ENCODE results near the gene SLC35F2. TPM values are rescaled to one million over a fixed set of nuclear protein-coding genes. Genes with fewer than 3 reads are reported as not detected.
A peak's percentile ranks its signal among the peaks of the same experiment; 100 is the strongest.

Gene SLC35F2
- total RNA-seq, 1 donor from 2014 or later, result 29.8 TPM

- intact Hi-C loops (cut with micrococcal nuclease), result loop anchor here (5.0 kb wide), 2 partner anchors 60 to 295 kb away; no protein-coding TSS in a partner anchor
- peaks cover 6% of the 10 kb centered on the region for H3K27me3 Mint-ChIP-seq (ENCODE audit: low read depth)
- no peak for DNase-seq (ENCODE audit: low spot score)
- H3K4me3 Mint-ChIP-seq (ENCODE audit: low read depth), result peak overlapping the region; percentile 45
- H3K36me3 Mint-ChIP-seq (ENCODE audit: low read depth), result peaks cover 13% of the 10 kb centered on the region
- H3K9me3 Mint-ChIP-seq, result no peaks in the 10 kb centered on the region
- H3K27ac Mint-ChIP-seq, result no peak overlapping the region
- H3K4me1 Mint-ChIP-seq (ENCODE audit: low read depth), result peaks cover 20% of the 10 kb centered on the region
Observed at GRCh38 chr11:107856981-107857517, 1.5 kb downstream of the SLC35F2 start.

GRCh38 chr11:107856180-107856980, 2.2 kb downstream of the SLC35F2 start:
- Mint-ChIP-seq H3K27me3 (ENCODE audit: low read depth) (peaks cover 4% of the 10 kb centered on the region), H3K9me3 (no peaks in the 10 kb centered on the region), H3K4me1 (ENCODE audit: low read depth) (peaks cover 20% of the 10 kb centered on the region), H3K36me3 (ENCODE audit: low read depth) (peaks cover 13% of the 10 kb centered on the region), H3K4me3 (ENCODE audit: low read depth) (peak overlapping the region; percentile 45), H3K27ac (no peak overlapping the region)
- intact Hi-C loops (cut with micrococcal nuclease), result loop anchor here (5.0 kb wide), 2 partner anchors 59 to 294 kb away; no protein-coding TSS in a partner anchor
- no peak for DNase-seq (ENCODE audit: low spot score)

GRCh38 chr11:107853070-107853469, 5.5 kb downstream of the SLC35F2 start:
- H3K27ac Mint-ChIP-seq, result no peak overlapping the region
- no peak overlapping the region for H3K4me3 Mint-ChIP-seq (ENCODE audit: low read depth)
- H3K4me1 Mint-ChIP-seq (ENCODE audit: low read depth), result peaks cover 21% of the 10 kb centered on the region
- intact Hi-C loops (cut with micrococcal nuclease), result no loop called here
- peaks cover 13% of the 10 kb centered on the region for H3K36me3 Mint-ChIP-seq (ENCODE audit: low read depth)
- no peak for DNase-seq (ENCODE audit: low spot score)
- H3K27me3 Mint-ChIP-seq (ENCODE audit: low read depth), result no peaks in the 10 kb centered on the region
- H3K9me3 Mint-ChIP-seq, result no peaks in the 10 kb centered on the region

- no peaks in the 10 kb centered on the region for H3K27me3 Mint-ChIP-seq (ENCODE audit: low read depth)
- no peak overlapping the region for H3K4me3 Mint-ChIP-seq (ENCODE audit: low read depth)
- H3K27ac Mint-ChIP-seq, result no peak overlapping the region
- H3K4me1 Mint-ChIP-seq (ENCODE audit: low read depth), result peaks cover 26% of the 10 kb centered on the region
- H3K9me3 Mint-ChIP-seq, result no peaks in the 10 kb centered on the region
- intact Hi-C loops (cut with micrococcal nuclease), result no loop called here
- peaks cover 13% of the 10 kb centered on the region for H3K36me3 Mint-ChIP-seq (ENCODE audit: low read depth)
- no peak for DNase-seq (ENCODE audit: low spot score)
Observed at GRCh38 chr11:107851704-107852310, 6.8 kb downstream of the SLC35F2 start.

- peaks cover 24% of the 10 kb centered on the region for H3K4me1 Mint-ChIP-seq (ENCODE audit: low read depth)
- intact Hi-C loops (cut with micrococcal nuclease), result no loop called here
- no peak overlapping the region for H3K27ac Mint-ChIP-seq
Observed at GRCh38 chr11:107849790-107850189, 8.8 kb downstream of the SLC35F2 start.

GRCh38 chr11:107848345-107848744, 10.2 kb downstream of the SLC35F2 start:
- Mint-ChIP-seq H3K27me3 (ENCODE audit: low read depth) (no peaks in the 10 kb centered on the region), H3K4me3 (ENCODE audit: low read depth) (no peak overlapping the region), H3K36me3 (ENCODE audit: low read depth) (peaks cover 8% of the 10 kb centered on the region), H3K9me3 (no peaks in the 10 kb centered on the region), H3K27ac (no peak overlapping the region), H3K4me1 (ENCODE audit: low read depth) (peaks cover 26% of the 10 kb centered on the region)
- no peak for DNase-seq (ENCODE audit: low spot score)
- intact Hi-C loops (cut with micrococcal nuclease), result no loop called here

More at GRCh38 chr11:107849790-107850189, 8.8 kb downstream of the SLC35F2 start:
- Mint-ChIP-seq H3K27me3 (ENCODE audit: low read depth) (no peaks in the 10 kb centered on the region), H3K9me3 (no peaks in the 10 kb centered on the region), H3K4me3 (ENCODE audit: low read depth) (no peak overlapping the region), H3K36me3 (ENCODE audit: low read depth) (peaks cover 6% of the 10 kb centered on the region)
- DNase-seq (ENCODE audit: low spot score), result no peak

GRCh38 chr11:107847184-107847583, 11.4 kb downstream of the SLC35F2 start:
- DNase-seq (ENCODE audit: low spot score), result no peak
- peaks cover 33% of the 10 kb centered on the region for H3K4me1 Mint-ChIP-seq (ENCODE audit: low read depth)
- H3K4me3 Mint-ChIP-seq (ENCODE audit: low read depth), result no peak overlapping the region
- peaks cover 16% of the 10 kb centered on the region for H3K36me3 Mint-ChIP-seq (ENCODE audit: low read depth)
- H3K9me3 Mint-ChIP-seq, result no peaks in the 10 kb centered on the region
- H3K27me3 Mint-ChIP-seq (ENCODE audit: low read depth), result no peaks in the 10 kb centered on the region
- intact Hi-C loops (cut with micrococcal nuclease), result no loop called here
- H3K27ac Mint-ChIP-seq, result peak overlapping the region; percentile 1

- Mint-ChIP-seq H3K4me3 (ENCODE audit: low read depth) (no peak overlapping the region), H3K4me1 (ENCODE audit: low read depth) (peaks cover 54% of the 10 kb centered on the region), H3K36me3 (ENCODE audit: low read depth) (peaks cover 24% of the 10 kb centered on the region), H3K27me3 (ENCODE audit: low read depth) (no peaks in the 10 kb centered on the region), H3K27ac (peak overlapping the region; percentile 2), H3K9me3 (no peaks in the 10 kb centered on the region)
- intact Hi-C loops (cut with micrococcal nuclease), result loop anchor here (5.0 kb wide), 1 partner anchor 282 kb away; no protein-coding TSS in a partner anchor
- DNase-seq (ENCODE audit: low spot score), result no peak
Observed at GRCh38 chr11:107844041-107844440, 14.5 kb downstream of the SLC35F2 start.

- peaks cover 53% of the 10 kb centered on the region for H3K4me1 Mint-ChIP-seq (ENCODE audit: low read depth)
- DNase-seq (ENCODE audit: low spot score), result no peak
- peaks cover 24% of the 10 kb centered on the region for H3K36me3 Mint-ChIP-seq (ENCODE audit: low read depth)
- no peaks in the 10 kb centered on the region for H3K27me3 Mint-ChIP-seq (ENCODE audit: low read depth)
- no peaks in the 10 kb centered on the region for H3K9me3 Mint-ChIP-seq
- peak overlapping the region; percentile 0 for H3K4me3 Mint-ChIP-seq (ENCODE audit: low read depth)
- H3K27ac Mint-ChIP-seq, result peak overlapping the region; percentile 55
- intact Hi-C loops (cut with micrococcal nuclease), result loop anchor here (5.0 kb wide), 1 partner anchor 280 kb away; no protein-coding TSS in a partner anchor
Observed at GRCh38 chr11:107842412-107843100, 16.0 kb downstream of the SLC35F2 start.

- Mint-ChIP-seq H3K27ac (peak overlapping the region; percentile 96), H3K27me3 (ENCODE audit: low read depth) (no peaks in the 10 kb centered on the region), H3K36me3 (ENCODE audit: low read depth) (peaks cover 23% of the 10 kb centered on the region), H3K9me3 (no peaks in the 10 kb centered on the region), H3K4me3 (ENCODE audit: low read depth) (no peak overlapping the region), H3K4me1 (ENCODE audit: low read depth) (peaks cover 57% of the 10 kb centered on the region)
- DNase-seq (ENCODE audit: low spot score), result no peak
- intact Hi-C loops (cut with micrococcal nuclease), result loop anchor here (1.0 to 5.0 kb wide), 4 partner anchors 13 to 278 kb away; partner anchors contain the start of genes RAB39A and SLC35F2
Observed at GRCh38 chr11:107840129-107840484, 18.5 kb downstream of the SLC35F2 start.

GRCh38 chr11:107836851-107837250, 21.7 kb downstream of the SLC35F2 start:
- H3K36me3 Mint-ChIP-seq (ENCODE audit: low read depth), result peaks cover 8% of the 10 kb centered on the region
- DNase-seq (ENCODE audit: low spot score), result no peak
- no peak overlapping the region for H3K4me3 Mint-ChIP-seq (ENCODE audit: low read depth)
- H3K4me1 Mint-ChIP-seq (ENCODE audit: low read depth), result peaks cover 49% of the 10 kb centered on the region
- H3K27ac Mint-ChIP-seq, result no peak overlapping the region
- H3K27me3 Mint-ChIP-seq (ENCODE audit: low read depth), result no peaks in the 10 kb centered on the region
- H3K9me3 Mint-ChIP-seq, result no peaks in the 10 kb centered on the region
- intact Hi-C loops (cut with micrococcal nuclease), result no loop called here

- intact Hi-C loops (cut with micrococcal nuclease), result no loop called here
- Mint-ChIP-seq H3K9me3 (no peaks in the 10 kb centered on the region), H3K36me3 (ENCODE audit: low read depth) (peaks cover 3% of the 10 kb centered on the region), H3K27ac (no peak overlapping the region), H3K4me1 (ENCODE audit: low read depth) (peaks cover 32% of the 10 kb centered on the region), H3K27me3 (ENCODE audit: low read depth) (no peaks in the 10 kb centered on the region), H3K4me3 (ENCODE audit: low read depth) (no peak overlapping the region)
- no peak for DNase-seq (ENCODE audit: low spot score)
Observed at GRCh38 chr11:107834995-107835394, 23.6 kb downstream of the SLC35F2 start.

All from activated T-helper 2 cell treated with anti-CD3 and anti-CD28 coated beads, Interferon-gamma antibody, Interleukin-2, Interleukin-4, amounts not matched to agents 10 μg/mL and 5 μg/mL and 100 μg/mL, durations not matched to agents 14 hours and 24 hours and 36 hours (primary cell).